Measurements from ENCODE around the gene EIF5A. TPM values are rescaled to one million over a fixed set of nuclear protein-coding genes. Genes with fewer than 3 reads are reported as not detected.

Gene EIF5A
- total RNA-seq, 4 donors from 2014 or later = 94.4 to 128 (median 120) TPM

DNA sequence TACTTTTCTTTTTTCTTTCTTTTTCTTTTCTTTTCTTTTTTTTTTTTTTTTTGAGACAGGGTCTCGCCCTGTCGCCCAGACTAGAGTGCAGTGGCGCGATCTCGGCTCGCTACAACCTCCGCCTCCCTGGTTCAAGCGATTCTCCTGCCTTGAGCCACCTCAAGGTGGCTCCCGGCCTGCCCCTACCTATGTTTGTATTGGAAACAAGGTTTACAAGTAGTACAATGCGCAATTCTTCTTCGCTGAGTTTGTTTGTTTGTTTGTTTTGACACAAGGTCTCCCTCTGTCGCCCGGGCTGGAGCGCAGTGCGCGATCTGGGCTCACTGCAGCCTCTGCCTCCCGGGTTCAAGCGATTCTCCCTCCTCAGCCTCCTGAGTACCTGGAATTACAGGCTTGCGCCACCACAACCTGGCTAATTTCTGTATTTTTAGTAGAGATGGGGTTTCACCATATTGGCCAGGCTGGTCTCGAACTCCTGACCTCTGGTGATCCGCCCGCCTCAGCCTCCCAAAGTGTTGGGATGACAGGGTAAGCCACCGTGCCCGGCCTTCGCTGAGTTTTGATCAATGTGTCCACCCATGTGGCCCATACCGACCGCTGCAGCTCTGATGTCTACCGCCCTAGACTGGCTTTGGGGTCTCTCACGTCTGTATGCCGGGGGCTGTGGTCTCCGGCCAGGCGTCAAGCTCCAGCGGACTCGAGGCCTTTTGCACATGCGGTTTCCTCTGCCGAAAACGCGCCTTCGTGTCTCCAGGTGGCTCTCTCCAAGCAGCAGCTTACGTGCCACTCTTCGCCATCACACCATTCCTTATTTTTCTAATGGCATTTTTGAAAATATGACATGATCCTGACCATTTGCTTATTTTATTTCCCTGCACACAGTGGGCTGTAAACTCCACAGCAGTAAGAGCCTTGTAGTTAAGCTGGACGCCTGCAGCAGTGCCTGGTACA, 11.9 kb upstream of the EIF5A start:
- no peak for DNase-seq
- TF ChIP-seq, protein P1, sequence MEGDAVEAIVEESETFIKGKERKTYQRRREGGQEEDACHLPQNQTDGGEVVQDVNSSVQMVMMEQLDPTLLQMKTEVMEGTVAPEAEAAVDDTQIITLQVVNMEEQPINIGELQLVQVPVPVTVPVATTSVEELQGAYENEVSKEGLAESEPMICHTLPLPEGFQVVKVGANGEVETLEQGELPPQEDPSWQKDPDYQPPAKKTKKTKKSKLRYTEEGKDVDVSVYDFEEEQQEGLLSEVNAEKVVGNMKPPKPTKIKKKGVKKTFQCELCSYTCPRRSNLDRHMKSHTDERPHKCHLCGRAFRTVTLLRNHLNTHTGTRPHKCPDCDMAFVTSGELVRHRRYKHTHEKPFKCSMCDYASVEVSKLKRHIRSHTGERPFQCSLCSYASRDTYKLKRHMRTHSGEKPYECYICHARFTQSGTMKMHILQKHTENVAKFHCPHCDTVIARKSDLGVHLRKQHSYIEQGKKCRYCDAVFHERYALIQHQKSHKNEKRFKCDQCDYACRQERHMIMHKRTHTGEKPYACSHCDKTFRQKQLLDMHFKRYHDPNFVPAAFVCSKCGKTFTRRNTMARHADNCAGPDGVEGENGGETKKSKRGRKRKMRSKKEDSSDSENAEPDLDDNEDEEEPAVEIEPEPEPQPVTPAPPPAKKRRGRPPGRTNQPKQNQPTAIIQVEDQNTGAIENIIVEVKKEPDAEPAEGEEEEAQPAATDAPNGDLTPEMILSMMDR (IDR thresholded peaks at IDR 0.05) = no peak
- TF ChIP-seq POLR2A (IDR thresholded peaks at IDR 0.05) = no peak
- peak overlapping the region; percentile 10 to 92 (median 64) for H3K27ac ChIP-seq
- no peaks in the 10 kb centered on the region for H3K27me3 ChIP-seq
- peak overlapping the region in 3 of 4 donors; percentile 46 to 54 (median 51) for H3K4me3 ChIP-seq
- peaks cover 0 to 48% (median 17%) of the 10 kb centered on the region in 4 donors for H3K4me1 ChIP-seq
- H3K36me3 ChIP-seq = no peaks in the 10 kb centered on the region
- peaks cover 0 to 3% (median 0%) of the 10 kb centered on the region in 4 donors for H3K9me3 ChIP-seq

GRCh38 chr17:7296189-7296861, 11.1 kb upstream of the EIF5A start:
- Histone ChIP-seq H3K36me3 (no peaks in the 10 kb centered on the region), H3K9me3 (peaks cover 0 to 3% (median 0%) of the 10 kb centered on the region in 4 donors), H3K27me3 (no peaks in the 10 kb centered on the region), H3K4me3 (peak overlapping the region in 2 of 4 donors; percentile 22 to 32), H3K4me1 (peaks cover 0 to 48% (median 17%) of the 10 kb centered on the region in 4 donors), H3K27ac (peak overlapping the region in 1 of 4 donors; percentile 3)
- no peak for TF ChIP-seq POLR2A (IDR thresholded peaks at IDR 0.05)
- TF ChIP-seq, protein P1 (IDR thresholded peaks at IDR 0.05) = peak; percentile 83 to 97 (median 95)
- peak; percentile 69 to 90 (median 89) for DNase-seq

GRCh38 chr17:7304179-7304578, 3.2 kb upstream of the EIF5A start:
- Histone ChIP-seq H3K36me3 (no peaks in the 10 kb centered on the region), H3K27ac (no peak overlapping the region), H3K27me3 (no peaks in the 10 kb centered on the region), H3K4me1 (peaks cover 0 to 7% (median 2%) of the 10 kb centered on the region in 4 donors), H3K9me3 (no peaks in the 10 kb centered on the region), H3K4me3 (no peak overlapping the region)
- no peak for TF ChIP-seq POLR2A (IDR thresholded peaks at IDR 0.05)
- TF ChIP-seq, protein P1 (IDR thresholded peaks at IDR 0.05) = no peak
- DNase-seq = no peak

GRCh38 chr17:7307686-7308624, 527 bp downstream of the EIF5A start:
- TF ChIP-seq, protein P1 (IDR thresholded peaks at IDR 0.05) = peak in 3 of 6 experiments; percentile 10 to 34 (median 19)
- peak in 1 of 2 donors; percentile 84 for TF ChIP-seq POLR2A (IDR thresholded peaks at IDR 0.05)
- Histone ChIP-seq H3K27me3 (no peaks in the 10 kb centered on the region), H3K36me3 (peaks cover 0 to 33% (median 0%) of the 10 kb centered on the region in 3 donors), H3K4me3 (peak overlapping the region; percentile 67 to 98 (median 96)), H3K27ac (peak overlapping the region; percentile 97 to 100 (median 100)), H3K4me1 (peaks cover 4 to 24% (median 9%) of the 10 kb centered on the region in 4 donors), H3K9me3 (no peaks in the 10 kb centered on the region)
- peak in 2 of 3 donors; percentile 70 to 79 for DNase-seq

Data from Peyer's patch (tissue), 4 donors.